ENCODE data around the gene BPIFB3.

DNA sequence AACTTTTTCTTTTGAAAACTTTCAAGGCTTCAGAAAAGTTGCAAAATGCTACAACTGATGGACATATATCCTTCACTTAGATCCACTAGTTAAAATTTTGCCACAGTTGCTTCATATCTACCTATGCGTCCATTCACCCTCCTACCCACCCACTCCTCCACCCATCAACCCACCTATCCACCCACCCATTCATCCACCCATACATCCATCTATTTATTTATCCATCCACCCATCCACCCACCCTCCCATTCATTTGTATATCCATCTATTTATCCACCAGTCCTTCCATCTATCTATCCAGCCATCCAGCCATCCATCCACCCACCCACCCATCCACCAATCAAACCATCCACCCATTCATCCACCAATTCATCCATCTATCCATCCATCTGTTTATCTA is 39.4 kb downstream of the BPIFB3 start:
- TF ChIP-seq CTCF (IDR thresholded peaks at IDR 0.05) (no peak), POLR2A (IDR thresholded peaks at IDR 0.05) (no peak)

Measured in vagina (tissue), 2 donors.